WI38 (cell line): ENCODE data around the gene OBSCN.

Experiments used
- H3K4me3 ChIP-seq: 2 replicates; pipeline ENCODE4 v1.5.1; 2011; ENCODE audit warnings: low read depth, mild to moderate bottlenecking, control low read depth, low read length
- TF ChIP-seq, protein P1 (sequence below): IDR thresholded peaks from 2 replicates; pipeline ENCODE4 v1.5.1; 2012; ENCODE audit warnings: low read depth, mild to moderate bottlenecking, control low read depth, low read length

OBSCN gene

DNA sequence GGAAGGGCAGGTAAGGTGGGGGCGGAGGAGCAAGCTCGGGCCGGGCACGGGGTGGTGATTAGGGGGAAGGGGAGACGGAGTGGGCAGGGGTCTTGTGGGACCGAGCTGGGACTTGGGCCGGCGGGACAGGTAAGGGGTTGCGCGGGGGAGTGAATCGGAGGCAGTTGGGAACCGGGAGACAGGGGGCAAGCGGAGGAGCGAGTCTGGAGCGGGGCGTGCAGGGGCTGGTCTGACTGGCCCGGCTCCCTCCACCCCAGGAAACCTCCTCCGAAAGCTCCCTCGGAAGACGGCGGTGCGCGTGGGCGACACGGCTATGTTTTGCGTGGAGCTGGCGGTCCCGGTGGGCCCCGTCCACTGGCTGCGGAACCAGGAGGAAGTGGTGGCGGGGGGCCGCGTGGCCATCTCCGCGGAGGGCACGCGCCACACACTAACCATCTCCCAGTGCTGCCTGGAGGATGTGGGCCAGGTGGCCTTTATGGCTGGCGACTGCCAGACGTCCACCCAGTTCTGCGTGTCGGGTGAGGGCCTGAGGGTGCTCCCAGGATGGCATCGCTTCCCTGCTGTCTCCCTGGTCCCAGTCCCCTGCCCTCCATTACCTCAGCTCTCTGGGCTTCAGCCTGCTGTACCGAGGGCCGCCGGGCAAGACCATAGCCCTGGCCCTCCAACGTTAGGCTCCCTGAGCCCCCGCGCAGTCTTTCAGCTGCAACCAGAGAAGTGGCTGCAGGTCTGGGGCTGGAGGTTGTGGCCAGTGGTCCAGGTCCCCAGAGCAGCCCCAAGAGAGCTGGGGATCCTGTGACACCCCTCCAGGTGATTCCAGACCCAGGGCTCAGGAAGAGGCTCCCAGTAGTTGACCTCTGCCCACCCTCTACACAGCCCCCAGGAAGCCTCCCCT lies 6.3 kb downstream of the OBSCN start:
- TF ChIP-seq, protein P1, sequence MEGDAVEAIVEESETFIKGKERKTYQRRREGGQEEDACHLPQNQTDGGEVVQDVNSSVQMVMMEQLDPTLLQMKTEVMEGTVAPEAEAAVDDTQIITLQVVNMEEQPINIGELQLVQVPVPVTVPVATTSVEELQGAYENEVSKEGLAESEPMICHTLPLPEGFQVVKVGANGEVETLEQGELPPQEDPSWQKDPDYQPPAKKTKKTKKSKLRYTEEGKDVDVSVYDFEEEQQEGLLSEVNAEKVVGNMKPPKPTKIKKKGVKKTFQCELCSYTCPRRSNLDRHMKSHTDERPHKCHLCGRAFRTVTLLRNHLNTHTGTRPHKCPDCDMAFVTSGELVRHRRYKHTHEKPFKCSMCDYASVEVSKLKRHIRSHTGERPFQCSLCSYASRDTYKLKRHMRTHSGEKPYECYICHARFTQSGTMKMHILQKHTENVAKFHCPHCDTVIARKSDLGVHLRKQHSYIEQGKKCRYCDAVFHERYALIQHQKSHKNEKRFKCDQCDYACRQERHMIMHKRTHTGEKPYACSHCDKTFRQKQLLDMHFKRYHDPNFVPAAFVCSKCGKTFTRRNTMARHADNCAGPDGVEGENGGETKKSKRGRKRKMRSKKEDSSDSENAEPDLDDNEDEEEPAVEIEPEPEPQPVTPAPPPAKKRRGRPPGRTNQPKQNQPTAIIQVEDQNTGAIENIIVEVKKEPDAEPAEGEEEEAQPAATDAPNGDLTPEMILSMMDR = no peak
- peak overlapping the region; percentile 53 for H3K4me3 ChIP-seq

DNA sequence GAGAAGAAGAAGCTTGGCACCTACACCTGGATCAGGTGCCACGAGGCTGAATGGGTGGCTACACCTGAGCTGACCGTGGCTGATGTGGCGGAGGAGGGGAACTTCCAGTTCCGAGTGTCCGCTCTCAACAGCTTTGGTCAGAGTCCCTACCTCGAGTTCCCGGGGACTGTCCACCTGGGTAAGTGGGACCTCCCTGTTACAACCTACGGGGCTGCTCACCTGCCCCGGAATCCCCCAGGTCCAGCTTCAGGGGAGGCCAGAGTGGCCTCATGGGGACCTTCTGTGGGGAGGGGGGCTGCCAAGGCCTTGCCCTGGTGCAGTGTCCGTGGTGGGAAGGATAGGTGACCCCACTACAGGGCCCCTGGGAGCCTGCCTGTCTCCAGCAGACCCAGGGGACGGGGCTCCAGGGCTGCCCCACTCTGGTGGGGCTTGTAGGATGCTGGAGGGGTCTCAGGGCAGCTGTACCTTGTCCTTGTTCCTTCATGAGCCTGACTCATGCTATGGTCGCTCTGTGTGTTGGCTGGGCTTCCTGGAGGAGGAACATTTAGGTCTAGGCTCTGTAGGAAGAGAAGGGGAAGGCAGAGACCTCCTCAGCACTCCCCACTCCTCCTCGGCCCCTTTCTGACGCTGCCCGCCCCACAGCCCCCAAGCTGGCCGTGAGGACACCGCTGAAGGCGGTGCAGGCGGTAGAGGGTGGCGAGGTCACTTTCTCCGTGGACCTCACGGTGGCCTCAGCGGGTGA lies 7.2 kb downstream of the OBSCN start:
- TF ChIP-seq, protein P1 = no peak
- no peak overlapping the region for H3K4me3 ChIP-seq

GRCh38 chr1:228215663-228216116 lies 7.8 kb downstream of the OBSCN start:
- TF ChIP-seq, protein P1 = no peak
- no peak overlapping the region for H3K4me3 ChIP-seq

DNA sequence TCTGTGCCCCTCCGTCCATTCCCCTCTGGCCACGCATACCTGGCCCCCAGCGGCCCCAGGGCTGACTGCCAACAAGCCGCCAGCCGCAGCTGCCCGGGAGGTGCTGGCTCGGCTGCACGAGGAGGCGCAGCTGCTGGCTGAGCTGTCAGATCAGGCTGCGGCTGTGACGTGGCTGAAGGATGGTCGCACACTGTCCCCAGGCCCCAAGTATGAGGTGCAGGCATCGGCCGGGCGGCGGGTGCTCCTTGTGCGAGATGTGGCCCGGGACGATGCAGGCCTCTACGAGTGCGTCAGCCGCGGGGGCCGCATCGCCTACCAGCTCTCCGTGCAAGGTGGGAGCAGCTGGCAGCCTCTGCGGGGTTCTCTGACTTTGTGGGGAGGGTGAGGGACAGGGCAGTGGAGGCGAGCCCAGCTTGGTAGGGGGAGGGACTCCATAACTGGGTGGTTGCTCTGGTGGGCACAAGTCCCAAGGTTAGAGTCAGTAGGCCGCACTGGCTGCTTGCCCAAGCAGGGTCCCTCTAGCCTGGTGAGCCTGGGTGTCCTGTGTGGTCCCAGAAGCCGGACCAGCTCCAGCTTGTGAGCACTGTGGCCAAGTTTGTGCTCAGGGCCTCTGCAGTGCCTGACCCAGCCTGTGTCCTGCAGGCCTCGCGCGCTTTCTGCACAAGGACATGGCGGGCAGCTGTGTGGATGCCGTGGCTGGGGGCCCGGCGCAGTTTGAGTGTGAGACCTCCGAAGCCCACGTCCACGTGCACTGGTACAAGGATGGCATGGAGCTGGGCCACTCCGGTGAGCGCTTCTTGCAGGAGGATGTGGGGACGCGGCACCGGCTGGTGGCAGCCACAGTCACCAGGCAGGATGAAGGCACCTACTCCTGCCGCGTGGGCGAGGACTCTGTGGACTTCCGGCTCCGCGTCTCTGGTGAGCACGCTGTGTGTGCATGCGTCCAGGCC lies 8.8 kb downstream of the OBSCN start:
- TF ChIP-seq, protein P1 = no peak

GRCh38 chr1:228217551-228218344 lies 9.9 kb downstream of the OBSCN start:
- TF ChIP-seq, protein P1 = no peak
- H3K4me3 ChIP-seq = no peak overlapping the region

More for the DNA sequence above, 8.8 kb downstream of the OBSCN start:
- H3K4me3 ChIP-seq = no peak overlapping the region

GRCh38 chr1:228218513-228219244 lies 10.8 kb downstream of the OBSCN start:
- TF ChIP-seq, protein P1 = no peak
- no peak overlapping the region for H3K4me3 ChIP-seq
